Measurements from ENCODE around the gene PDK2. TPM values are rescaled to one million over a fixed set of nuclear protein-coding genes. Genes with fewer than 3 reads are reported as not detected.
A peak's percentile ranks its signal among the peaks of the same experiment; 100 is the strongest.

The PDK2 gene
- total and polyA plus RNA-seq, 9 of the 15 experiments (the other 6 are each of a cell fraction or from before 2014, with no cell fraction given) = 0.03 to 2.5 (median 1.4) TPM

GRCh38 chr17:50161023-50161910, 66.1 kb downstream of the PDK2 start:
- no TSS peak for BruUV-seq (replicated peaks)
- no peaks in the 10 kb centered on the region for H3K36me3 ChIP-seq (ENCODE audit: control insufficient read depth, insufficient read depth, low read length)
- TF ChIP-seq ZFP1 (CRISPR knock-in tag; IDR thresholded peaks at IDR 0.05) = no peak
- peak; percentile 45; the same call in 1 of the 2 replicates for TF ChIP-seq BCOR (IDR thresholded peaks at IDR 0.05)
- no peak for TF ChIP-seq SIN3A (IDR thresholded peaks at IDR 0.05; ENCODE audit: borderline replicate concordance in 2 of 2, control insufficient read depth in 1 of 2, low read depth in 2 of 2, low read length in 2 of 2)
- peak; percentile 38; the same call in 1 of the 2 replicates for TF ChIP-seq ZNF143 (CRISPR knock-in tag; IDR thresholded peaks at IDR 0.05)
- TF ChIP-seq HCFC1 (IDR thresholded peaks at IDR 0.05; ENCODE audit: low read depth, low read length) = peak; percentile 32; the same call in 1 of the 2 replicates
- TF ChIP-seq, protein P1, sequence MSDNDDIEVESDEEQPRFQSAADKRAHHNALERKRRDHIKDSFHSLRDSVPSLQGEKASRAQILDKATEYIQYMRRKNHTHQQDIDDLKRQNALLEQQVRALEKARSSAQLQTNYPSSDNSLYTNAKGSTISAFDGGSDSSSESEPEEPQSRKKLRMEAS (CRISPR knock-in tag; IDR thresholded peaks at IDR 0.05) = no peak
- peak; percentile 66 to 89; a peak in 3 of 4 replicates for TF ChIP-seq MAZ (CRISPR knock-in tag; conservative IDR thresholded peaks at IDR 0.05 in 1 of 2, IDR thresholded peaks at IDR 0.05 in 1 of 2)
- TF ChIP-seq CC2D1A (IDR thresholded peaks at IDR 0.05) = no peak
- no peak for TF ChIP-seq CREB3L1 (IDR thresholded peaks at IDR 0.05; ENCODE audit: borderline replicate concordance, low read depth)
- TF ChIP-seq HDAC3 (IDR thresholded peaks at IDR 0.05; ENCODE audit: borderline replicate concordance, partially characterized antibody) = no peak
- 0 out of 2 replicates have a peak, but pooled peaks have one; percentile 22 for TF ChIP-seq POLR2A (conservative IDR thresholded peaks at IDR 0.05)
- no peak for TF ChIP-seq ZBTB8A (IDR thresholded peaks at IDR 0.05; ENCODE audit: partially characterized antibody)
- TF ChIP-seq POLR2AphosphoS5 (IDR thresholded peaks at IDR 0.05; ENCODE audit: control insufficient read depth, insufficient read depth, low read depth, low read length) = no peak
- peak; percentile 69 for TF ChIP-seq MEIS2 (IDR thresholded peaks at IDR 0.05; ENCODE audit: partially characterized antibody)
- TF ChIP-seq DMBX1 (CRISPR knock-in tag; IDR thresholded peaks at IDR 0.05; ENCODE audit: borderline replicate concordance) = no peak
- TF ChIP-seq ETV5 (CRISPR knock-in tag; IDR thresholded peaks at IDR 0.05; ENCODE audit: low read depth) = peak; percentile 9; the same call in 1 of the 2 replicates
- TF ChIP-seq FOXK2 (conservative IDR thresholded peaks at IDR 0.05 in 1 of 2, IDR thresholded peaks at IDR 0.05 in 1 of 2; ENCODE audit: low read depth in 2 of 2) = peak; percentile 78 to 83
- no peak for TF ChIP-seq ATF4 (CRISPR knock-in tag; IDR thresholded peaks at IDR 0.05)
- no peak for TF ChIP-seq RFX7 (CRISPR knock-in tag; IDR thresholded peaks at IDR 0.05)

More at GRCh38 chr17:50161023-50161910, 66.1 kb downstream of the PDK2 start:
- no peaks in the 10 kb centered on the region for H4K20me1 ChIP-seq (replicated peaks; ENCODE audit: control insufficient read depth, insufficient read depth, low read length)
- peak overlapping the region; percentile 95 for H3K4me2 ChIP-seq (ENCODE audit: insufficient read depth, low read length)
- ChIA-PET CTCF (ENCODE audit: low intra/inter-chr PET ratio) (interaction anchor here (0.5 to 2.1 kb wide), 7 partner anchors 8 to 173 kb away, joined by 3 to 6 read pairs (median 3); partner anchors contain the start of gene PDK2), POLR2A (interaction anchor here (0.8 to 1.2 kb wide), 2 partner anchors 10 to 15 kb away, joined by 3 to 6 read pairs; no protein-coding TSS in a partner anchor)
- peak; percentile 97 for FAIRE-seq
- H3K4me1 ChIP-seq (replicated peaks in 1 of 2; ENCODE audit: control insufficient read depth in 2 of 2, insufficient read depth in 2 of 2, low read length in 2 of 2) = peaks cover 10 to 20% of the 10 kb centered on the region in 2 experiments; a peak in 3 of 5 replicates
- in situ Hi-C loops (cut with MboI) = no loop called here
- H3K9me1 ChIP-seq (ENCODE audit: control insufficient read depth, insufficient read depth, low read length) = no peaks in the 10 kb centered on the region
- peak; percentile 99 for ATAC-seq
- DNase-seq (ENCODE audit: extremely low read depth in 1 of 4, low spot score in 3 of 4) = peak; percentile 94 to 99 (median 99)
- 1% methylated on average over 50 of the region's 53 CpGs for WGBS (ENCODE audit: insufficient coverage, low coverage, missing lambda C conversion rate)
- no peaks in the 10 kb centered on the region for H3K9me3 ChIP-seq (replicated peaks; ENCODE audit: control insufficient read depth, insufficient read depth, low read depth, low read length)
- no peak overlapping the region for H3K27ac ChIP-seq (ENCODE audit: extremely low read depth, low read depth, low read length)
- peak overlapping the region; percentile 45 for H3K4me3 ChIP-seq
- intact Hi-C loops (cut with micrococcal nuclease) = loop anchor here (1.0 to 2.0 kb wide), 4 partner anchors 9 to 67 kb away; no protein-coding TSS in a partner anchor
- peak overlapping the region; percentile 24 to 85 for H3K9ac ChIP-seq (ENCODE audit: insufficient read depth in 1 of 2, low read depth in 2 of 2, low read length in 2 of 2)
- H3K79me2 ChIP-seq (ENCODE audit: control insufficient read depth, insufficient read depth, low read length) = no peaks in the 10 kb centered on the region
- H2AFZ ChIP-seq (ENCODE audit: low read depth, low read length) = peak overlapping the region; percentile 96
- H3K27me3 ChIP-seq (ENCODE audit: control insufficient read depth in 2 of 2, insufficient read depth in 2 of 2, low read length in 2 of 2) = no peaks in the 10 kb centered on the region

All from K562 (cell line).